GM18951 (cell line): ENCODE measurements around the gene SUPT5H.

ENCODE experiments used
- POLR2A ChIP-seq: IDR thresholded peaks from 4 replicates; pipeline ENCODE4 v1.6.1; 2011; ENCODE audit warnings: mild to moderate bottlenecking; ENCODE audit not compliant: insufficient read length, insufficient read depth; ENCODE audit errors: extremely low read depth
- in situ Hi-C: fragments of 300-500 bp; cut with MboI; formaldehyde crosslinking; loops from one replicate; pipeline ENCODE4 v1.12.0; 2022; ENCODE audit warnings: low sequenced_read_pairs, mixed read lengths, inconsistent platforms; ENCODE audit not compliant: unreplicated experiment

SUPT5H gene

DNA sequence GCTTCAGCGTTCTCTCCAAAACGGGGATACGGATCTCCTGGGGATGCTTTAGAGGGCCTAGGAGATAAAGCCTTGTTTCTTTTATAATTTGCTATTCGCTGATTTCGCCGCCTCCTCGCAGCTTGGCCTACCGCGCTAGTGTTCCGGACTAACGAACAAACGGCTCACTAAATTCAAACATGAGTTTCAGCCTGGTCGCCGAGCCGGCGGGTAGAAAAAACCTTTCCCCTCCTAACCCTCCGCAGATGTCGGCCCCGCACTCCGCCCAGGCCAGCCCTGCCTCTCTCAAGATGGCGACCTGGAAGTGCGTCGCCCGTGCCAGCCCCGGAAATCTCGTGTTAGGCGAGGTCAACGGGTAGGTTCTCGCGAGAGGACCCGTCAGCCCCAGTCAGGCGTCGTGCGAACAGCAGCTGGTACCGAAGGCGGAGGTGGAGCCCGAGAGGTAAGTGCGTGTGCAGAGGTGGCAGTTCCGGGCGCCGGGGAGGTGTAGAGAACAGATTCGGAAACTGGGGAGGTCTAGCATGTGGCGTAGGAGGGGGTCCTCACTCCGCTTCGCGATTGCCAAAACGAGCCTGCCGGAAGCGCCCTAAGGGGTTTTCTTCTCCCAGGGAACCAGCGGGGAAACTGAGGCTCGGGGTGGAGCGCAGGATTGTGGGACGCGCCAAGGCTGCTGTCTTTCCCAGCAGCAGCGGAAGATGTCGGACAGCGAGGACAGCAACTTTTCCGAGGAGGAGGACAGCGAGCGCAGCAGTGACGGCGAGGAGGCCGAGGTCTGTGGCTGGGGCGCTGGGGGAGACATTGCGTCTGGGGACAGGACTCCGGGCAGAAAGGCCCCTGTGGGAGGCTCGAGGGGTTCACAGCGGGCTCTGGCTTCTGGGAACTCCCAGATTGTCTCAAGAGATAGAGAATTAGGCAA is at the start of gene SUPT5H:
Gene SUPT5H (plus strand): TSS at position 387 of the 916 bp plus-strand sequence. CDS start 309 bp downstream, at position 696.
- peak; percentile 89 for TF ChIP-seq POLR2A
- in situ Hi-C loops = no loop called here

DNA sequence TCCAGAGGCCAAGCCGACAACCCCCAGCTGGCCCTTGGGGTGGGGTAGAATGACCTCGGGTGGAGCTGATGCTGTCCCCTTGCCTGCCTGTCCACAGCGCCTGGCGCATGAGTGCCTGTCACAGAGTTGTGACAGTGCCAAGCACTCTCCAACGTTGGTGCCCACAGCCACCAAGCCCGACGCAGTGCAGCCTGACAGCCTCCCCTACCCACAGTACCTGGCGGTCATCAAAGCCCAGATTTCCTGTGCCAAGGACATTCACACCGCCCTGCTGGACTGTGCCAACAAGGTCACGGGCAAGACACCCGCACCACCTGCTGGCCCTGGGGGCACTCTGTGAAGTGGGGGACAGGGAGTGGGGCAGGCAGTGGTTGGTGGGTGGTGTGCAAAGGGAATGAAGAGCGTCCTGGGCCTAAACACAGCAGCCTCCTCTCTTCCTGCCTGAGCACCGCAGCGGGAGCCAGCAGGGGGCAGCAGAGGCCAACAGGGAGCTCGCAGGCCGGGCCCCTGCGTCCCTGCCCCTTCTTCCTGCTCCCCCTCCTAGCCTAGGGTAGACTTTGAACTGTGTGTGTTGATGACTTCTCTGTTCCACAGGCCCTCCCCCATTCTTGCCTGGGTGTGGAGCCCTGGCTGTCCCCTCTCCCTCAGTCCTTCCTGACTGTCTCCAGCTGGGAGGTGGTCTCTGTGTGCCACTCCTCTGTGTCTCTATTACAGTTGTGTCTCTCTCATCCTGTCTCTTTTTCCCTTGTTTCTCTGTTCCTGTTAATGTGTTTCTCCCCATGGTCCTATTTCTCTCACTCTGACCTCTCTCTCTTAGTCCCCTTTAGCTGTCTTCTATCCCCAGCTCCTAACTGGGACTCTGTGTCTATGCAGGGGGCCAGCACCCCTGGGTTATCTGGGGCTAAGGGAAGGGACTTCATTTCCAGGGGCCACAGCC is 47.8 kb upstream of the SUPT5H start:
- in situ Hi-C loops = no loop called here
- no peak for TF ChIP-seq POLR2A

DNA sequence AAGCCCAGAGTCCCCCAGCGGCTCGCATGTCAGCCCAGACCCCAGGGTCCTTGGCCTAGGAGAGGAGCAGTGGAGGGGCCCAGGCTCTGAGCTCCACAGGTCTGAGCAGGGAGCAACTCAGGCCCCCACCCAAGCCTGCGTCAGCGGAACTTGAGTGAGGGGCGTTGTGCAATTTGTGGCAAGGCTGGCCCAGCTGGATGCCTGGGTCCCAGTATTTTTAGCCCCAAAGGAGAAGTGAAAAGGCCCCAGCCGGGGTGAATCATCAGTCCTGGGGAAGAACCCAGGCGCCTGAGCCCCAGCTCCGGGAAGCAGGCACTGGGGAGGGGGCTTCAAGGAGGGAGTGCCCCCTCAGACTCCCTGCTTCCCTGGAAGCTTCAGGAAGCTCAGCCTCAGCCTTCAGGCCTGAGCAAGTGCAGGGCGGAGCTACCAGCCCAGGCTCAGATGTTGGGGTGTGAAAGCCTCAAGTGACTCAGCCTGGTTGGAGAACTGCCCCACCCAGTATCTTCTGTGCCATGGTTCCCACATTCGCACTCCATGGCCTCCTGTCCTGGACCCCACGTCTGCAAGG is 47.0 kb upstream of the SUPT5H start:
- in situ Hi-C loops = no loop called here
- peak; percentile 24 for TF ChIP-seq POLR2A

- TF ChIP-seq POLR2A = peak; percentile 20
- in situ Hi-C loops = no loop called here
These were observed 45.7 kb upstream of the SUPT5H start for GRCh38 chr19:39399668-39400050.

DNA sequence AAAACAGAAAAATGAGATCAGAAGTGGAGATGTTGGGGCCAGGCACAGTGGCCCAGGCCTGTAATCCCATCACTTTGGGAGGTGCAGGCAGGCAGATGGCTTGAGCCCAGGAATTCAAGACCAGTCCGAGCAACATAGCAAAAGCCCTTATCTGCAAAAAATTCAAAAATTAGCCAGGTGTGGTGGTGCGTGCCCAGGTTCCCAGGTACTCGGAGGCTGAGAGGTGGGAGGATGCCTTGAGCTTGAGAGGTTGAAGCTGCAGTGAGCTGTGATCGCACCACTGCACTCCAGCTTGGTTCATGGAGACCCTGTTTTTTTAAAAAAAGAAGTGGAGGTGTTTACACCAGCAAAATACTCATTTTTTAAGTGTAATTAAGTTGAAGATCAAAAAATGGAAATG is 45.3 kb upstream of the SUPT5H start:
- in situ Hi-C loops = no loop called here
- TF ChIP-seq POLR2A = peak; percentile 14

GRCh38 chr19:39401070-39401548 is 44.3 kb upstream of the SUPT5H start:
- no peak for TF ChIP-seq POLR2A
- in situ Hi-C loops = no loop called here

DNA sequence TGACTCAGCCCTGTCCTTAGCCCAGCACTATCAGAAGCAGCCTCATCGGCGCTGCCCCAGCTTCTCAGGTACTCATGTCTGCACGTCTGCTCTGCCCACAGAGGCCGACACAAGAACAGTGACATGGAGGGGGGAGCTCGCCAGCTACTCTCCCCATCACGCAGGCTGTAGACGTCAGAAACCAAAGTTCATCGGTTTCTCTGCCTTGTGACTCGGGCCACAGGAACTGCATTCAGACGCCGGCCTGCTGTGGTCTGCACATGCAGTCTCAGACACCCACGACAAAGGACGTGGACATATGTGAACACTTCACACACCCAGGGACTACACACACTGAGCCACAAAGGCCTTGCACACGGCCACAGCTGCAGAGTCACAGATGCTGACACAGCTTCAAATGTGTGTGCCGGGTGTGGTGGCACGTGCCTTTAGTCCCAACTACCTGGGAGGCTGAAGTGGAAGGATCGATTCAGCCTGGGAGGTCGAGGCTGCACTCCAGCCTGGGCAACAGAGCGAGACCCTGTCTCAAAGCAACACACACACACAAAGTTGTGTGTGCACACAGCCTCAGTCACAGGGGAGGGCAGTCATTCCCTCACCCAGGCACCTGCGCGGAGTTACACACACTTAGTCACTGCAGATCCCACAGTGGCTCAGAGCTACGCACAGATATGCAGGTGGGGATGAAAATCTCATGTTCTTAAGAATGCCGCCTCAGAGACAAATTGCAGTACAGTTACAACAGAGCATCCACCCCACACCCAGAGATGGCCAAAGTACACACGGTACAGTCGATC is 43.6 kb upstream of the SUPT5H start:
- TF ChIP-seq POLR2A = peak; percentile 46
- in situ Hi-C loops = no loop called here

GRCh38 chr19:39402346-39403300 is 42.8 kb upstream of the SUPT5H start:
- in situ Hi-C loops = no loop called here
- peak; percentile 57 for TF ChIP-seq POLR2A

- in situ Hi-C loops = no loop called here
- peak; percentile 55 for TF ChIP-seq POLR2A
These were observed 41.8 kb upstream of the SUPT5H start for GRCh38 chr19:39403331-39404312.

- in situ Hi-C loops = no loop called here
- TF ChIP-seq POLR2A = no peak
These were observed 40.0 kb upstream of the SUPT5H start for GRCh38 chr19:39405261-39405957.
